Amniotic epithelial cell (primary cell): Measurements from ENCODE around the gene NBL1.

Experiments used
- DNase-seq: peaks from one replicate; pipeline ENCODE4 v3.0.0-alpha.2; 2010; ENCODE audit warnings: low read depth

NBL1 gene

DNA sequence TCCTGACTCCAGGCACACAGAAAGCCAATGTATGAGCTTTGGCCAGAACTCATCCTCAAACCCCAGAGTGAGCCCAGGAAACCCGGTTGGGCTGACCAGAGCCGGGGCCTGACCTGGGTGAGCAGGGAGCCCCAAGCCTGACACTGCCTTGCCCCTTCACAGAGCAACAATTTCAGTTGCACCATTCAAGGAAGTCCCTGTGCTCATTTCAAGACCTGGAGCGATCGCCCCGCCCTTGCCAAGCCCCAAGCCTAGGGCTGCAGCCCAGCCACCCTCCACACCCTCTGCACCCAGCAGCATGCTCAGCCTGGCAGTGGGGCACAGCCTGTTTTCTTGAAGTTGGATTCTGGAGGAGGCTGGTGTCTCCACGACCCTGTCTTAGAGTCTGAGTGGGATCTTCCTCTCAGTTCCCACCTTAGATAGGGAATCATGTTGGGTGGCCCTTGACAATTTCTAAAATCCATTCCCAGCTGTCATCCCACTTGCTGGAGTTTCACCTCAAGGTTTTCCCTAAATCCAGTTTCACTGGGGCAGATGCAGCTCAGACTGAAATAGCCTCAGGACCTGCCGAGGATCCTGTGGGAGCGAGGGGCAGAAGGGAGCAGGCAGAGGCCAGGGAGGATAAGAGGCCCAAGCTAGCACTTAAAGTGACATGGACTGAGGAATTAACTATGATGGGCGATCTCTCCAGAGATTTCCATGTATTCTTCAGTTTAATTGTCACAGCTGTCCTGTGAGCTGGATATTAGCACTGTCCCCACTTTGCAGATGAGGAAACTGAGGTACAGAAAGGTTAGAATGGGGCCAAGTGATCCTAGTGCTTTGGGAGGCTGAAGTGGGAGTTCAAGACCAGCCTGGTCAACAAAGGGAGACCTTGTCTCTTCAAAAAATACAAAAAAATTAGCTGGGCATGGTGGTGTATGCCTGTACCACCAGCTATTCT lies 2.5 kb downstream of the NBL1 start:
- no peak for DNase-seq

DNA sequence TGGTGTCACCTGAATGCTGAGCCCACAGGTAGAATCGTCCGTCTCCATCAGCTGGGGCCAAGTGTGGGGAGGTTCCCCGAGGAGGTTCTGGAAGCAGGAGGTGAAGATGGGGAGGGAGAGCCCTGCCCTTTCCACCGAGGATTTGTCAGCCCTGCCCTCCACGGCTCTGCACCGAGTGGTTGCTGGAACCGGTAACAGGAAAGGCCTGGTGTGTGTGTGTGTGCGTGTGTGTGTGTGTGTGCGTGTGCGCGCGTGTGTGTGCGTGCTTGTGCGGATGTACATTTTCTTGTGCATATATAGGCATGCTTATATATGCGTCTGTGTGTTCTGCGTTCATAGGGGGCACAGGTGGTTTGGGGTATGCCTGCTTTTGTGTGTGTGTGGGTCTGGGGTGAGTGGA lies 3.5 kb downstream of the NBL1 start:
- DNase-seq = no peak

DNA sequence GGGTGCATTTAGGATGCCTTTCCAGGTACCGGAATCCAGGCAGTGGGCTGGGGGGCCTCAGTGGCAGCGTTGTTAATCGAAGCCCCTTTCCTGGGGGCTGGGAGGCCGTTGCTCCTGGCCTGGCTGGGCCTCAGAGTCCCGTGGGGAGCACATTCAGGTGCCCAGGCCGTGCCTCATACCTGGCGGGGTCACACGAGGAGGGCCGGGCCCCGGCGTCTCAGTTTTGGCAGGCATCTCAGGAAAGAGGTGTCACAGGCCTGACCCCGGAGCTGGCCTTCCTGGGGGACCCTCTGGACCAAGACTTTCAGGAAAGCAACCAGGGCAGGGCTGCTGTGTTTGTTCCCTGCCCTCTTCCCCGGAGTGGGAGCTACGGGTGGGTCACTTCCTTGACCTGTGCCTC lies 4.1 kb downstream of the NBL1 start:
- no peak for DNase-seq

DNA sequence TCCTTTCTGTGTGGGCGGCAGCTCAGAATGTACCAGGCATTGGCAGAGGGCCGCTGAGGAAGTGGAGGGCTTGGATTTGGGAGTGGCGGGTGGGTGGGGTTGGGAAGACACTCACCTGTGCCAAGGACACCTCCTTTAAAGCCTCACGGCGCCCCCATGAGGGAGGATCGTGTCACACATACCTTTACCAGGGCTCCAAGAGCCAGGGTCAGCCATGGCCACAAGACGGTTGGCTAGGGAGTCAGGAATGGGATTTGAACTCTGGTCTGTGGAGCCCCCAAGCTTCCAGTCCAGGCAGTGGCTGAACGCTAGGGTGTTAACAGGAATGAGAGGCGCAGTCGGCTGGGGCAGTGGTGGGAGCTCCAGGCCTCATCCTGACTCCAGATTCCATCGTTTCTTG lies 4.6 kb downstream of the NBL1 start:
- DNase-seq = peak; percentile 33

DNA sequence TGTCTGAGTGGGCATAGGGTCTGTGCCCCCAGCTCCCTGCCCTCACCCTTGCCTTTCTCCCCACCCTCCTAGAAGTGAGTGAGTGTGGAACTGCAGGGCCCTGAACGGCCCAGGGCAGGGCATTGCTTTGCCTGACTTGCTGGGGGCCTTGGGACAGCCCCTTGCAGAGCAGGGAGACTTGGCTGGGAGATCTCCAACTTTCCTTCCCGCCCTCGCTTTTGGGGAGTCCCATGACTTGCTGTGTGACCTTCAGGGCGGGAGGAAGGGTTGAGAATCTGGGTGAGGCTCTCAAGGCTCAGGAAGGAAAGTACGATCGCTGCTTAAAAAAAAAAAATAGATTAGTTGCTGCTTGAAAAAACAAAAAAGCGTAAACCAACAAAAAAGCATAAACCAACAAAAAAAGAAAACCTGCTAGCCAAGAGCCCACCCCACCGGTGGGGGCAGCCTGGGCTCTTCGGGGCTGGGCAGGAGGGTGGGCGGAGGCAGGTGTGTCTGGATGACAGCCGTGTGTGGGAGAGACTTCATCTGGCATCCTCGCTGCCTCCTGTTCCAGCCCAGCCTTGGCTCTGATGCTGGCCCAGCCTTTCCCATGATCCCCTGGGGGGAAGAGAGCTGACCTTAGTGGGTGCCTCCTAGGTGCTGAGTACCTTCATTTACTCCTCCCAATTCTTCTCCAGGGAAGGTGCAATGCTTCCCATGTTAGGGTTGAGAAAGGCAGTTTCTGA lies 6.5 kb downstream of the NBL1 start:
- no peak for DNase-seq

DNA sequence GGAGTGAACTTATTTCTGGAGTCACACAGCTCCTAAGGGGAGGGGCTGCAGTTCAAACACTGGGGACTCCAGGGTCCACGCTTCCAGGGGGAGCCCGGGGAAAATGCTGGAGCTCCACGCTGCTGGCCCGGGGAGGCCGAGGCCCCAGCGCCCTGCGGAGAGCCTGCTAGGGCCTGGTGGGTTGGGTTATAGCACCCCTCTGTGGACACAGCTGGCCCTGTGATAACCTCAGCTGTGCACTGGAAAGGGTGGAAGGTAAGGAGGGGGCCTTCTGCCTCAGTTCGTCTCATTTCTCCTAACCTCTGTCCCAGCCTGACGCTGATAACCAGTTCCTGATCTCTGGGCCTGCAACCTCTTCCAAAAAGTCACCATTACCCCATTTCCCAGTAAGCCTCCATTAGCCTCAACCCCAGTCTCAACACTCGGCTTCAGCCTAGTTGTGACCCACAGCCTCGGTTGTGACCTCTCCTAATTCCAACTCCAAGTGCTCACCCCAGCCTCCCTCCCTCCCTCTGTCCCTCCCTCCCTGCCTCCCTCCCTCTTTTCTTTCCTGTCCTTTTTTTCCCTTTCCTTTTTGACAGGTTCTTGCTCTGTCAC lies 7.1 kb downstream of the NBL1 start:
- DNase-seq = peak; percentile 47

DNA sequence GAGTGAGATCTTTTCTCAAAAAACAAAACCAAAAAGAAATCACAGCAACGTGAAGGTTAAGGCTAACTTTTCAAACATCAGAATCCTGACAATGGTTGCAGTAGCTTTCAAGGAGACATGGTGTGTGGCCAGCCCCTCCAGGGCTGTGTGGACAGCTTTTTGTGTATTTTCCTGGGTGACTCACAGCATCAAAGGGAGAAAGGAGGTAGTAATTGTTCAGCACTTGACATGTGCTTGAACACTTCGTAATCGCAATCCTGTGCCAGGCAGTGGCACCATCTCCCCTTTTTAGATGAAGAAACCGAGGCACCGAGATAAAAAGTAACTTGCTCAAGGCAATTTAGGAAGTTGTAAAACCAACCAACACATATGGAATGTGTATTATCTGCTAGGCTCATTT lies 10.3 kb downstream of the NBL1 start:
- DNase-seq = peak; percentile 85

DNA sequence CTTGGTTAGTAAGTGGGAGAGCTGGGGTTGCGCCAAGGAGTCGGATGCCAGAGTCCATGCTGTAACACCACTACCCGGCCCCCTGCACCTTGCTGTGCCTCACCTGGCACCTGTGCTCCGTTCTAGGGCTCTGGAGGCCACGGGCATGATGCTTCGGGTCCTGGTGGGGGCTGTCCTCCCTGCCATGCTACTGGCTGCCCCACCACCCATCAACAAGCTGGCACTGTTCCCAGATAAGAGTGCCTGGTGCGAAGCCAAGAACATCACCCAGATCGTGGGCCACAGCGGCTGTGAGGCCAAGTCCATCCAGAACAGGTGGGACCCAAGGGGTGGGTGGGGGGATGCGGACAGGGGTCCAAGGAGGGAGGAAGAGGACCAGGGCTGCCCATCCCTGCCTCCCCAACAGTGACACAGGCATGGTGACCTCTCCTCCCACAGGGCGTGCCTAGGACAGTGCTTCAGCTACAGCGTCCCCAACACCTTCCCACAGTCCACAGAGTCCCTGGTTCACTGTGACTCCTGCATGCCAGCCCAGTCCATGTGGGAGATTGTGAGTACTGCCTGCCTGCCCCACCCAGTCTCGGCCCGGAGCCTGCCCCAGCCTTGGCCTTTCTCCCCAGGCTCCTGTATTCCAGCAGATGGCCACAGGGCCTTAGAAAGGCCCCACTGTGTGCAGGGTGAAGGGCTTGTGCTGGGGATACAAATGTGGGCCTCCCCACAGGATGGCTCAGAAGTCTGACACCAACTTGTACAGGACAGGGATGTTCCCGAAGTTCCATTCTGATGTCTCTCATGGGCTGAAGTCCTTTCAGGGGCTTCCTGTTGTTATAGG lies 11.0 kb downstream of the NBL1 start:
- DNase-seq = no peak

DNA sequence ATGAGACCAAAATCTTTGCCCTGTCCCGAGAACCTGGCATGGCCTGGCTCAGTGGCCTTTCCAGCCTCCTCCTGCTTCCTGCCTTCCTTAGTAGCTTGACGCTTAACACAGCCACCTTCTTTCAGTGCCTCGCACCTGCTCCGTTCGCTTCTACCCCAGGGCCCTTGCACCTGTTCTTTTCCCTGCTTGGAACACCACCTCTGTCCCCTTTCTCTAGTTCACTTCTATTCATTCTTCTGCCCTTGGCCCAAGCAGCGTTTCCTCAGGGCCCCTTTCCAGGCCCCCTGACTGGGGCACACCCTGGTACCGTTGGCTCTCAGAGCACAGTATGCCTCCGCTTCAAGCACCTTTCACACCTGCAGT lies 11.6 kb downstream of the NBL1 start:
- DNase-seq = no peak

DNA sequence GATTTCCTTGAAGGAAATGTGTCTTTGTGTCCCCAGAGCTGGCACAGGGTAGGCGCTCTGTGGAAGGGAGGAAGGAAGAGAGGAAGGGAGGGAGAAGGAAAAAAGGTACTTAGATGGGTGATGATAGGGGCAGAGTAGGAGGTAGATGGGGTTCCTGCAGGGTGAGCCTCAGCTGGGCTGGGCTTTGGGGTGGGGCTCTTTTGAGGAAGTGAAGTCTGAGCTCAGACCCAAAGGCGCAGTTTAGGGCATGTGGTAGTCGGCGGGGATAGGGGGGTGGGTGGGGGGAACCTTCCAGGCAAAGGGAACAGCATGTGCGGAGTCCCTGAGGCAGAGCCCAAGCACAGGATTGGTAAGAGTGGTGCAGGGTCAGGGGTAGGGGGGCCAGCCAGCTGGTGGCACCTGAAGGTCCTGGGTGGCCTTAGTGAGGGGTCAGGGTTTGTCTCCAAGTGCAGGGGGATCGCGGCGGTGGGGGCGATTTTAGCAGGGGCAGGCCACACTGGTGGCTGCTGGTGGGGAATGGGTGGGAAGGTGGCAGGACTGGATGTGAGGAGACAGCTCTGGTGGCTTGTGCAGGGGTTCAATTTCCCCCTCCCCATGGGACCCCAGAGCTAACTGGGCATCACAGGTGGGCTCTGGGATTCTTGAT lies 12.1 kb downstream of the NBL1 start:
- no peak for DNase-seq

DNA sequence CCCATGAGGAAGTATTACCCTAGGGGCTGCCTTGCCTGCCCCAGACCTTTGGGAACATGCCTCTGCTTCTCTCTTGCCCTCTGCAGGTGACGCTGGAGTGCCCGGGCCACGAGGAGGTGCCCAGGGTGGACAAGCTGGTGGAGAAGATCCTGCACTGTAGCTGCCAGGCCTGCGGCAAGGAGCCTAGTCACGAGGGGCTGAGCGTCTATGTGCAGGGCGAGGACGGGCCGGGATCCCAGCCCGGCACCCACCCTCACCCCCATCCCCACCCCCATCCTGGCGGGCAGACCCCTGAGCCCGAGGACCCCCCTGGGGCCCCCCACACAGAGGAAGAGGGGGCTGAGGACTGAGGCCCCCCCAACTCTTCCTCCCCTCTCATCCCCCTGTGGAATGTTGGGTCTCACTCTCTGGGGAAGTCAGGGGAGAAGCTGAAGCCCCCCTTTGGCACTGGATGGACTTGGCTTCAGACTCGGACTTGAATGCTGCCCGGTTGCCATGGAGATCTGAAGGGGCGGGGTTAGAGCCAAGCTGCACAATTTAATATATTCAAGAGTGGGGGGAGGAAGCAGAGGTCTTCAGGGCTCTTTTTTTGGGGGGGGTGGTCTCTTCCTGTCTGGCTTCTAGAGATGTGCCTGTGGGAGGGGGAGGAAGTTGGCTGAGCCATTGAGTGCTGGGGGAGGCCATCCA lies 12.8 kb downstream of the NBL1 start:
- no peak for DNase-seq

DNA sequence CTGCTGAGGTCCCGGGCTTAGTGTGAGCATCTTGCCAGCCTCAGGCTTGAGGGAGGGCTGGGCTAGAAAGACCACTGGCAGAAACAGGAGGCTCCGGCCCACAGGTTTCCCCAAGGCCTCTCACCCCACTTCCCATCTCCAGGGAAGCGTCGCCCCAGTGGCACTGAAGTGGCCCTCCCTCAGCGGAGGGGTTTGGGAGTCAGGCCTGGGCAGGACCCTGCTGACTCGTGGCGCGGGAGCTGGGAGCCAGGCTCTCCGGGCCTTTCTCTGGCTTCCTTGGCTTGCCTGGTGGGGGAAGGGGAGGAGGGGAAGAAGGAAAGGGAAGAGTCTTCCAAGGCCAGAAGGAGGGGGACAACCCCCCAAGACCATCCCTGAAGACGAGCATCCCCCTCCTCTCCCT lies 13.4 kb downstream of the NBL1 start:
- DNase-seq = no peak

DNA sequence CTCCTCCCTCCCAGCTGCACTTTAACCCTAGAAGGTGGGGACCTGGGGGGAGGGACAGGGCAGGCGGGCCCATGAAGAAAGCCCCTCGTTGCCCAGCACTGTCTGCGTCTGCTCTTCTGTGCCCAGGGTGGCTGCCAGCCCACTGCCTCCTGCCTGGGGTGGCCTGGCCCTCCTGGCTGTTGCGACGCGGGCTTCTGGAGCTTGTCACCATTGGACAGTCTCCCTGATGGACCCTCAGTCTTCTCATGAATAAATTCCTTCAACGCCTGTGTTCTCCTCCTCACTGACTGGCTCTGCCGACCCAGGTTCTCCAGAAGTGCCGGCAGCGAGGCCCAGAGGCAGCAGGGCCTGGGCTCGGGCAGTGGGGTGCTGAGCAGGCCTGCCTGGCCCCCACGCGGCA lies 14.1 kb downstream of the NBL1 start:
- no peak for DNase-seq

DNA sequence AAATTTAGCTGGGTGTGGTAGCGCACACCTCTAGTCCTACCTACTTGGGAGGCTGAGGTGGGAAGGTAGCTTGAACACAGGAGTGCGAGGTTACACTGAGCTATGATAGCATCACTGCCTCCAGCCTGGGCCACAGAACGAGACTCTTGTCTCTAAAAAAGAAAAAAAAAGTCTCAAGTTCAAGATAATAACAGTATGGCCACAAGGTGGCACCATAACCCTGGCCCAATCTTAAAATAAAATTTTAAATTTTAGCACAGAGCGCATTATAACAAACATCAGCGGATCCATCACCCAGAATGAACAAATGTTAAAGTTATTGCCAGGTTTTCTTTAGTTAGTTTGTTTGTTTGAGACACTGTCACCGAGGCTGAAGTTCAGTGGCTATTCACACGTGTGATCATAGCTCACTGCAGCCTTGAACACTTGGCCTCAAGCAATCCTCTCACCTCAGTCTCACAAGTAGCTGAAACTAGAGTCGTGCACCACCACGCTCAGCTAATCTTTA lies 17.7 kb downstream of the NBL1 start:
- DNase-seq = peak; percentile 37

DNA sequence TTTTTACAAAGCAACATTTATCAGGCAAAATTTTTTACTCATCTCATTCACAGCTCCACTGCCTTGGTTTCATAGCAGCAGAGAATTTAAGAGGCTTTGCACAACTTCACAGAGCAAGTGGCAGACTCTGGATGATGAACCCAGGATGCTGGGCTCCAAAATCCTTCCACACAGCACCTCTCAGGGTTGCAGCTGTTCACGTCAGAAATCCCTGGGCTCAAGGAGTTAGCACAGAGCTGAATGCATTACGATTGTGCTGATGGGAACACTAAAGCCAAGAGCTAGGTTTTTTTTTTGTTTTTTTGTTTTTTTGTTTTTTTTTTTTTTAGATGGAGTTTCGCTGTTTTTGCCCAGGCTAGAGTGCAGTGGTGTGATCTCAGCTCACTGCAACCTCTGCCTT lies 18.2 kb downstream of the NBL1 start:
- no peak for DNase-seq

DNA sequence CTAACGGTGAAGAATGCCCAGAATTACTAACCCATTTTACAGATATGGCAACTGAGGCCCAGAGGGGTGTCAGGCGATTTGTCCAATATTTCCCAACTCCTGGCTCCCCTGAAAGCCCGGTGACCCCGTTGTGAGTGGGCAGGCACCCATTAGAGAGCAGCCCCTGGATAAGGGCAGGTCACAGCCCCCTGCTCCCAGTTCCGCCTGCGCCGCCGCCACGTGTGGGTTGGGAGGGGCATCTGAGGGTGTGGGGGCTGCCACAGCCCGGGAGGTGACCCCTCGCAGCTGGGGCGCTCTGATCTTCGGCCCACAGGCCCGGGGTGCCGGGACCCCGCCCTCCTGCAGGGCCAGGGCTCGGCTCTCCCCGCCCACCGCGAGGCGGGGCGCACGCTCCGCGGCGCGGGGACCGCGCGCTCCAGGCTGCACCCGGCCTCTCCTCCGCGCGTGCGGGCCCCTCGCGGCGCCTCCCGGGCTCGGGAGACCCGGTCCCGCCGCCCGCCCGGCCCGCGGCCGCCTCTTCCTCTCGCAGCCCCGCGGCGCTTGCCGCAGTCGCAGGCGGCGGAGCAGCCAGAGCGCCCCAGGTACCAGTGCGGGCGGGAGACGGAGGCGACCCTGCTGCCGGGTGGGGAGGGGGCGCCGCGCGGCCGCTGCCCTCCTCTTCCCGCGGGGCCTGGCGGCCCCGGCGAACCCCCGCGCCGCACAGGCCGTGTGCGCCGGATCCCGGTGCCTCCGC lies 20.5 kb downstream of the NBL1 start, which contains the start of gene HTR6:
HTR6 (plus strand) TSS at position 423 of the 733 bp plus-strand sequence. CDS start 879 bp downstream, outside the sequence.
- DNase-seq = no peak

DNA sequence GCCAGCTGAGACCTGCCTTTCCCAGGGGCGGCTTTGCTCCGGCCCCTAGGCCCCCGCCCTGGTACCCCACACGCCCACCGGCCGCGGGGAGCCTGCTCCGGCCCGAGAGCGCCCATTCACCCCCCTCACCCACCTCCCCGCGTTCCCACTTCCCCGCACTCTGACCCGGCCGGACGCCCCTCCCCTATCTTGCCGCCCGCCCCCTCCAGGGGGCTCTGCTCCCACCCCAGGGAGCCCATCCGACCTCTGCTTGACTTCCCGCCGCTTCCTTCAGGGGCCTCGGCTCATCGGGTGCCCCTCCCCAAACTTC lies 21.0 kb downstream of the NBL1 start:
- no peak for DNase-seq

DNA sequence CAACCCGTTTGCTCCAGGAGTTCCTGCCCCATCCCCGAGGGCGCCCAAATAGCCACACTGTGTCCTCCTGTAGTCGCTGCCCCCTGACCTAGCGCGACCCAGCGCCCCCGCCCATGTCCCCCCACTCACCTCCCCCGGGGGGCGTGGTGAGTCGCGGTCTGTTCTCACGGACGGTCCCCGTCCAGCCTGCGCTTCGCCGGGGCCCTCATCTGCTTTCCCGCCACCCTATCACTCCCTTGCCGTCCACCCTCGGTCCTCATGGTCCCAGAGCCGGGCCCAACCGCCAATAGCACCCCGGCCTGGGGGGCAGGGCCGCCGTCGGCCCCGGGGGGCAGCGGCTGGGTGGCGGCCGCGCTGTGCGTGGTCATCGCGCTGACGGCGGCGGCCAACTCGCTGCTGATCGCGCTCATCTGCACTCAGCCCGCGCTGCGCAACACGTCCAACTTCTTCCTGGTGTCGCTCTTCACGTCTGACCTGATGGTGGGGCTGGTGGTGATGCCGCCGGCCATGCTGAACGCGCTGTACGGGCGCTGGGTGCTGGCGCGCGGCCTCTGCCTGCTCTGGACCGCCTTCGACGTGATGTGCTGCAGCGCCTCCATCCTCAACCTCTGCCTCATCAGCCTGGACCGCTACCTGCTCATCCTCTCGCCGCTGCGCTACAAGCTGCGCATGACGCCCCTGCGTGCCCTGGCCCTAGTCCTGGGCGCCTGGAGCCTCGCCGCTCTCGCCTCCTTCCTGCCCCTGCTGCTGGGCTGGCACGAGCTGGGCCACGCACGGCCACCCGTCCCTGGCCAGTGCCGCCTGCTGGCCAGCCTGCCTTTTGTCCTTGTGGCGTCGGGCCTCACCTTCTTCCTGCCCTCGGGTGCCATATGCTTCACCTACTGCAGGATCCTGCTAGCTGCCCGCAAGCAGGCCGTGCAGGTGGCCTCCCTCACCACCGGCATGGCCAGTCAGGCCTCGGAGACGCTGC lies 21.7 kb downstream of the NBL1 start:
- DNase-seq = no peak

DNA sequence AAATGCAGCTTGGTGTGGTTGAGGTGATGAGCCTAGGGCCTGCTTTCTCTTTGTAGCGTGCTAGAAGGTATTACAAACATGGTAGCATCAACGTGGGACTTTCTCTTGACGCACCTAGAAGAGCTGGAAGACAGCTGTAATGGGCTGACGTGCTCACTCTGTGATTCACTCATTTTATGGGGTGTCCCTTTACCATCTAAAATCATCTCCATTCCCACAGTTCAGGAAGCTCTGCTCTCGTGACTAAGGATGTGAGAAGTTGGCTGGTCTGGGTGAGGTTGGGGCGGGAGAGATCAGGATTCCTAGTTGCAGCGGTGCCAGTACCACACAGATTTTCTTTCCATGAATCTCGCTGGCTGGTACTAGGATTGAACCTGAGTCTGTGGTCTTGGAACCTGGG lies 24.8 kb downstream of the NBL1 start:
- DNase-seq = no peak
